Glutamatergic neuron (in vitro differentiated cells): ENCODE measurements around the gene ACSF2. TPM values are rescaled to one million over a fixed set of nuclear protein-coding genes. Genes with fewer than 3 reads are reported as not detected.

Experiments used
- DNase-seq: peaks from one replicate; pipeline ENCODE4 v3.0.0; 2022
- H3K27ac Mint-ChIP-seq: one replicate; pipeline ENCODE4 v1.8.0; 2020; ENCODE audit warnings: mild to moderate bottlenecking, mixed read lengths, inconsistent platforms; ENCODE audit not compliant: unreplicated experiment
- H3K27me3 Mint-ChIP-seq: one replicate; pipeline ENCODE4 v1.8.0; 2020; ENCODE audit warnings: mild to moderate bottlenecking, moderate library complexity, mixed read lengths, inconsistent platforms; ENCODE audit not compliant: unreplicated experiment
- H3K36me3 Mint-ChIP-seq: one replicate; pipeline ENCODE4 v1.8.0; 2020; ENCODE audit warnings: mild to moderate bottlenecking, mixed read lengths, inconsistent platforms; ENCODE audit not compliant: unreplicated experiment
- H3K4me1 Mint-ChIP-seq: one replicate; pipeline ENCODE4 v1.8.0; 2020; ENCODE audit warnings: mild to moderate bottlenecking, low read depth, mixed read lengths, inconsistent platforms; ENCODE audit not compliant: unreplicated experiment
- H3K4me3 Mint-ChIP-seq: one replicate; pipeline ENCODE4 v1.8.0; 2020; ENCODE audit warnings: mild to moderate bottlenecking, mixed read lengths, inconsistent platforms; ENCODE audit not compliant: unreplicated experiment
- H3K9me3 Mint-ChIP-seq: one replicate; pipeline ENCODE4 v1.8.0; 2020; ENCODE audit warnings: mild to moderate bottlenecking, moderate library complexity, mixed read lengths, inconsistent platforms; ENCODE audit not compliant: unreplicated experiment
- CTCF ChIP-seq: fragments of 200-600 bp; sonication (generic); IDR thresholded peaks from one replicate; pipeline ENCODE4 v1.5.0; 2021; ENCODE audit not compliant: partially characterized antibody, unreplicated experiment
- total RNA-seq: library from RNA; stranded (reverse); fragmentation: NEBNext Ultra II Directional; extraction: Animal tissue kit (Norgen Biotek cat#: 25700); gene quantifications from one replicate; pipeline ENCODE4 v1.2.1, GENCODE V29; 2021; ENCODE audit not compliant: unreplicated experiment

The ACSF2 gene
- total RNA-seq, 1 donor from 2014 or later: 52.2 TPM

- TF ChIP-seq CTCF: no peak
- no peak for DNase-seq
- H3K4me3 Mint-ChIP-seq: no peak overlapping the region
- H3K27ac Mint-ChIP-seq: no peak overlapping the region
- H3K4me1 Mint-ChIP-seq: no peaks in the 10 kb centered on the region
- no peaks in the 10 kb centered on the region for H3K9me3 Mint-ChIP-seq
- no peaks in the 10 kb centered on the region for H3K36me3 Mint-ChIP-seq
- no peaks in the 10 kb centered on the region for H3K27me3 Mint-ChIP-seq
These were observed 19.8 kb downstream of the ACSF2 start for GRCh38 chr17:50445730-50446325.

GRCh38 chr17:50447870-50448595 is 22.0 kb downstream of the ACSF2 start:
- H3K9me3 Mint-ChIP-seq: peaks cover 1% of the 10 kb centered on the region
- H3K27ac Mint-ChIP-seq: no peak overlapping the region
- DNase-seq: no peak
- H3K4me1 Mint-ChIP-seq: no peaks in the 10 kb centered on the region
- no peaks in the 10 kb centered on the region for H3K36me3 Mint-ChIP-seq
- peaks cover 2% of the 10 kb centered on the region for H3K27me3 Mint-ChIP-seq
- TF ChIP-seq CTCF: no peak
- H3K4me3 Mint-ChIP-seq: no peak overlapping the region

- H3K9me3 Mint-ChIP-seq: peaks cover 3% of the 10 kb centered on the region
- no peak overlapping the region for H3K27ac Mint-ChIP-seq
- DNase-seq: no peak
- no peaks in the 10 kb centered on the region for H3K4me1 Mint-ChIP-seq
- H3K27me3 Mint-ChIP-seq: peaks cover 2% of the 10 kb centered on the region
- H3K4me3 Mint-ChIP-seq: no peak overlapping the region
- H3K36me3 Mint-ChIP-seq: no peaks in the 10 kb centered on the region
- no peak for TF ChIP-seq CTCF
These were observed 22.6 kb downstream of the ACSF2 start for GRCh38 chr17:50448643-50449042.

GRCh38 chr17:50451943-50452629 is 26.1 kb downstream of the ACSF2 start:
- no peaks in the 10 kb centered on the region for H3K36me3 Mint-ChIP-seq
- H3K4me1 Mint-ChIP-seq: peaks cover 2% of the 10 kb centered on the region
- H3K9me3 Mint-ChIP-seq: peaks cover 5% of the 10 kb centered on the region
- TF ChIP-seq CTCF: no peak
- no peak overlapping the region for H3K27ac Mint-ChIP-seq
- no peak overlapping the region for H3K4me3 Mint-ChIP-seq
- no peak for DNase-seq
- peaks cover 2% of the 10 kb centered on the region for H3K27me3 Mint-ChIP-seq
